Esophagus squamous epithelium (tissue), 4 donors: Measurements from ENCODE around the gene PSMG4.

Experiments used
- POLR2A ChIP-seq, 4 donors: fragments of 450-650 bp; IDR thresholded peaks; one replicate each; pipeline ENCODE4 v1.6.1; 2017; ENCODE audit warnings: antibody characterized with exemption in 4 of 4, mild to moderate bottlenecking in 4 of 4, moderate library complexity in 3 of 4
- TF ChIP-seq, protein P1 (sequence below), 6 experiments: fragments of 450-650 bp in 4 of 6; fragments of 200-600 bp in 2 of 6; sonication (generic) in 2 of 6; IDR thresholded peaks; one replicate each; pipeline ENCODE4 v1.5.1; 2016 to 2019; ENCODE audit warnings: antibody characterized with exemption in 6 of 6, mild to moderate bottlenecking in 4 of 6, moderate library complexity in 4 of 6

DNA sequence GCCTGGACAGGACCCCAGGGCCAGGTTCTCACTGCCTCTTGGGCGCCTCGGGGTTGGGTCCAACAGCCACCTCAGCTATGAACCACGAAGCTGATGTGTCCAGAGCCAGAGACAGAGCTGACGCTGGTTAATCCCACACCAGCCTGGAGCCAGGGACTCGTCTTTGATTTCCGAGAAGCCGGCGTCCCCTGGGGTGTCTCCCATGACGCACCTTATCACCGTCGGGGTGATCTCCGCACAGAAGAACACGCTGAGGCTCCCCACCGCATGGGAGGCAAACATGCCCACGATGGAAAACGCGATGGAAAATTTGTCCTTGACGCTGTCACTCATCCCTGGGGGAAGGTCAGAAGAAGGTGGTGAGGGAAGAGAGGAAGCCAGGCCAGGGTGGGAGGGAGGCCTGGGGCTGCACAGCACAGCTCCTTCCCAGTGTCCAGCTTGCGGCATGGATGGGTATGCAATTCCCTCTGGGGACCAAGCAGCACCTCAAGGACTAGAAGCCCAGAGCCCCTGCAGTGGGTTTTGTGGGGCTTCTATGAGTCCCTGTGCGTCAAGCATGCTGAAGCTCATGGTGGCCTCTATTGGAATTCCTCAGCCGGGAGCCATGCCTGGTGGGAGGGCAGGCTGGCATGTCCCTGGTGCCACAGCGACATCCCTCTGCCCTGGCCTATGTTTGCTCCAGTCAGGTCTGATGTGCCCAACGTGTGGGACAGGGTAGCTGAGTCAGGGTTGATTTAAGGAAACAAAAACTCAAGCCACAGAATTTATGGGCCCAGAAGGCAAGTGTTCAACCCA lies 25.1 kb downstream of the PSMG4 start:
- TF ChIP-seq, protein P1, sequence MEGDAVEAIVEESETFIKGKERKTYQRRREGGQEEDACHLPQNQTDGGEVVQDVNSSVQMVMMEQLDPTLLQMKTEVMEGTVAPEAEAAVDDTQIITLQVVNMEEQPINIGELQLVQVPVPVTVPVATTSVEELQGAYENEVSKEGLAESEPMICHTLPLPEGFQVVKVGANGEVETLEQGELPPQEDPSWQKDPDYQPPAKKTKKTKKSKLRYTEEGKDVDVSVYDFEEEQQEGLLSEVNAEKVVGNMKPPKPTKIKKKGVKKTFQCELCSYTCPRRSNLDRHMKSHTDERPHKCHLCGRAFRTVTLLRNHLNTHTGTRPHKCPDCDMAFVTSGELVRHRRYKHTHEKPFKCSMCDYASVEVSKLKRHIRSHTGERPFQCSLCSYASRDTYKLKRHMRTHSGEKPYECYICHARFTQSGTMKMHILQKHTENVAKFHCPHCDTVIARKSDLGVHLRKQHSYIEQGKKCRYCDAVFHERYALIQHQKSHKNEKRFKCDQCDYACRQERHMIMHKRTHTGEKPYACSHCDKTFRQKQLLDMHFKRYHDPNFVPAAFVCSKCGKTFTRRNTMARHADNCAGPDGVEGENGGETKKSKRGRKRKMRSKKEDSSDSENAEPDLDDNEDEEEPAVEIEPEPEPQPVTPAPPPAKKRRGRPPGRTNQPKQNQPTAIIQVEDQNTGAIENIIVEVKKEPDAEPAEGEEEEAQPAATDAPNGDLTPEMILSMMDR (IDR thresholded peaks at IDR 0.05) = no peak
- TF ChIP-seq POLR2A (IDR thresholded peaks at IDR 0.05) = no peak
